Naive thymus-derived CD4-positive, alpha-beta T cell (primary cell): ENCODE measurements around the gene CHIA. TPM values are rescaled to one million over a fixed set of nuclear protein-coding genes. Genes with fewer than 3 reads are reported as not detected.

Experiments
- ATAC-seq: fragments of 150-1000 bp; cut with Tn5 transposase; 2 replicates; pipeline ENCODE4 v1.10.0; 2021; ENCODE audit warnings: mild to moderate bottlenecking, moderate library complexity
- CTCF ChIA-PET: fragments of 350-600 bp; sonication (Branson Sonifier 250); formaldehyde crosslinking; loops from one replicate; lab custom pipeline; 2021; ENCODE audit warnings: antibody characterized with exemption; lab: Charles Lee
- POLR2A ChIA-PET: fragments of 350-600 bp; sonication (Branson Sonifier 250); formaldehyde crosslinking; loops from one replicate; lab custom pipeline; 2021; ENCODE audit warnings: antibody characterized with exemption, inconsistent platforms; lab: Charles Lee
- DNase-seq, 9 donors: peaks; one replicate each; pipeline versions ENCODE4 v3.0.0 to v3.0.0-alpha.2; 2020 to 2022; ENCODE audit warnings: mixed read lengths in 1 of 9
- H3K27ac ChIP-seq: one replicate; pipeline ENCODE4 v1.7.0; 2013; ENCODE audit warnings: mild to moderate bottlenecking, low read depth, low read length, moderate library complexity
- H3K27me3 ChIP-seq, 2 donors: one replicate each; pipeline ENCODE4 v1.7.0; 2013; ENCODE audit warnings: low read length in 2 of 2, mild to moderate bottlenecking in 2 of 2, moderate library complexity in 2 of 2; ENCODE audit not compliant: control insufficient read depth in 2 of 2, insufficient read depth in 2 of 2
- H3K36me3 ChIP-seq, 3 experiments: 1 replicate in 2 of 3; 2 replicates in 1 of 3; pipeline ENCODE4 v1.7.0; 2013; ENCODE audit warnings: low read length in 3 of 3, mild to moderate bottlenecking in 3 of 3, moderate library complexity in 1 of 3; ENCODE audit not compliant: insufficient read depth in 3 of 3, control insufficient read depth in 2 of 3
- H3K4me1 ChIP-seq, 2 donors: one replicate each; pipeline ENCODE4 v1.7.0; 2013; ENCODE audit warnings: low read length in 2 of 2, mild to moderate bottlenecking in 2 of 2, moderate library complexity in 1 of 2; ENCODE audit not compliant: control insufficient read depth in 2 of 2, insufficient read depth in 2 of 2
- H3K4me3 ChIP-seq: 2 replicates; pipeline ENCODE4 v1.7.0; 2013; ENCODE audit warnings: mild to moderate bottlenecking, low read length
- H3K9me3 ChIP-seq, 3 experiments: 1 replicate in 2 of 3; 2 replicates in 1 of 3; pipeline ENCODE4 v1.7.0; 2013; ENCODE audit warnings: low read length in 3 of 3; ENCODE audit not compliant: control insufficient read depth in 2 of 3
- H3K27ac Mint-ChIP-seq, 9 donors: one replicate each; pipeline ENCODE4 v1.8.0; 2020 to 2022; ENCODE audit warnings: mixed read lengths in 9 of 9, mild to moderate bottlenecking in 8 of 9, moderate library complexity in 5 of 9, inconsistent platforms in 2 of 9
- H3K27me3 Mint-ChIP-seq, 5 donors: one replicate each; pipeline ENCODE4 v1.8.0; 2021 to 2022; ENCODE audit warnings: mixed read lengths in 5 of 5, mild to moderate bottlenecking in 1 of 5
- H3K36me3 Mint-ChIP-seq, 5 donors: one replicate each; pipeline ENCODE4 v1.8.0; 2020 to 2022; ENCODE audit warnings: mixed read lengths in 5 of 5, mild to moderate bottlenecking in 3 of 5, inconsistent platforms in 1 of 5
- H3K4me1 Mint-ChIP-seq, 7 donors: one replicate each; pipeline ENCODE4 v1.8.0; 2020 to 2022; ENCODE audit warnings: mixed read lengths in 7 of 7, mild to moderate bottlenecking in 3 of 7, inconsistent platforms in 1 of 7
- H3K4me3 Mint-ChIP-seq, 10 donors: one replicate each; pipeline ENCODE4 v1.8.0; 2020 to 2022; ENCODE audit warnings: mild to moderate bottlenecking in 10 of 10, mixed read lengths in 10 of 10, moderate library complexity in 6 of 10, inconsistent platforms in 2 of 10
- H3K9me3 Mint-ChIP-seq, 11 donors: one replicate each; pipeline ENCODE4 v1.8.0; 2020 to 2022; ENCODE audit warnings: mixed read lengths in 11 of 11, mild to moderate bottlenecking in 4 of 11, inconsistent platforms in 1 of 11, moderate library complexity in 1 of 11
- intact Hi-C, 2 donors: fragments of 100-400 bp; cut with micrococcal nuclease; formaldehyde crosslinking; loops; one replicate each; pipeline ENCODE4 v1.15.1; 2023
- polyA plus RNA-seq, 2 donors: library from polyadenylated mRNA; unstranded; fragments of 300-500 nt; fragmentation: Illumina TruSeq; gene quantifications; one replicate each; pipeline ENCODE4 v1.2.3, GENCODE V29; 2021
- total RNA-seq, 6 experiments: library from RNA in 5 of 6; stranded (reverse) in 5 of 6; gene quantifications; 1 replicate in 5 of 6; 2 replicates in 1 of 6; pipeline ENCODE4 v1.2.3 and lab custom pipeline; 2021 to 2026

CHIA gene
- total and polyA plus RNA-seq, 7 experiments from 2014 or later: not detected

DNA sequence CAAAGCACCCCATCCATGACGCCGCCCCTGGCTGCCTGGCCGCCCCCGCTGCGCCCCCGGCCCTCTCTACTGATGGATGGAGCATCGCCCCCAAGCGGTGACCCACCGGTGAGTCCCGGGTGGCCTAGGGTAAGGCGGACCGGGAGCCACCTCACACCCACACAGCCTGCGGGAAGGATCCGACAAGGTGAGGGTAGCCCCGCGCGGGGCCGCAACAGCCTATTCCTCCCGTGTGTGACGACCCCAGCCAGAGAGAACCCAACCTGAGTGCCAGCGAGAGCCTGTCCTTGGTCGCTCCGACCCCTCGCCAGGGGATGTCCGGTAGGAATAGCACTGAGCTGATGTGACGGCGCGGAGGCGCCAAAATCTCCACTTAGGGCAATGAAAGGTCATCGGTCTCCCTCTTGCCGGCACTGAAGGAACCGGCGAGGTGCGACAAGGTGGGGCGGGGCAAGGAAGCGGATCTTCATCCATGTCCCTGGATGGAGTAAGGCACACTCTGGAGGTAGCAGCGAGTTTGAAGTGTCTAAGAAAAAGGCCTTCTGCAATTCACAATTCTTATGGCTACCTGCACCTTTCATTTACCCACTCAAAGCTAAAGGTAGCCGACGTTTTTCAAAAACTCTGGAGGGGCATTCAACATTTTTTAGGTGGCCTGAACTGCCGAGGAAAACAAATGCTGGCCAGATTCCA is 19.7 kb upstream of the CHIA start:
- peak in 5 of 9 donors; percentile 0 to 12 (median 7) for DNase-seq
- Histone ChIP-seq H3K36me3 (no peaks in the 10 kb centered on the region), H3K4me1 (no peaks in the 10 kb centered on the region), H3K9me3 (no peaks in the 10 kb centered on the region), H3K27me3 (peaks cover 5 to 6% of the 10 kb centered on the region in 2 donors), H3K27ac (no peak overlapping the region), H3K4me3 (peak overlapping the region; percentile 48)
- peak overlapping the region; percentile 7 to 89 (median 78) for H3K4me3 Mint-ChIP-seq
- peaks cover 10 to 40% (median 29%) of the 10 kb centered on the region in 5 donors for H3K27me3 Mint-ChIP-seq
- H3K4me1 Mint-ChIP-seq: peaks cover 8 to 19% (median 13%) of the 10 kb centered on the region in 7 donors
- intact Hi-C loops: loop anchor here (2.0 to 5.0 kb wide), 3 partner anchors 20 to 49 kb away; no protein-coding TSS in a partner anchor
- ATAC-seq: peak; percentile 31
- peaks cover 0 to 10% (median 5%) of the 10 kb centered on the region in 11 donors for H3K9me3 Mint-ChIP-seq
- POLR2A ChIA-PET: interaction anchor here (0.7 to 0.8 kb wide), 3 partner anchors 11 to 74 kb away, joined by 3 read pairs; no protein-coding TSS in a partner anchor
- peaks cover 0 to 11% (median 5%) of the 10 kb centered on the region in 5 donors for H3K36me3 Mint-ChIP-seq
- peak overlapping the region in 2 of 9 donors; percentile 19 to 29 for H3K27ac Mint-ChIP-seq
- CTCF ChIA-PET: no interaction called here

DNA sequence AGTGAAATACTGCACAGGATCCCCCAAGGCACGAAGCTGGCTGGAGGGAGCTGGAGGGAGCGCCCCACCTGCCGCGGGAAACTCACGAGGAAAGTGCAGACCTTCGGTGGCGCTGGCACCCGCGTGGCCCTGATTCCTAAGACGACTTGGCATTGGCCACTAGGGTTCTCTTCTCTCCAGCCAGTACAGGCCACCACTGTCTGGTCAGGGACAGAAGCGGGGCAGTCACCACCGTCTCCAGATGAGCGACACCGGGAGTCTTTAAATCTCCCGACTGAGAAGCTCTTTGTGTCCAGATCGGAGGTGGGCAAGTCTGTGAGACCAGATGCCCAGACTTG is 19.2 kb upstream of the CHIA start:
- peaks cover 8 to 23% (median 13%) of the 10 kb centered on the region in 7 donors for H3K4me1 Mint-ChIP-seq
- Histone ChIP-seq H3K27me3 (peaks cover 5 to 6% of the 10 kb centered on the region in 2 donors), H3K4me1 (no peaks in the 10 kb centered on the region), H3K27ac (no peak overlapping the region), H3K9me3 (no peaks in the 10 kb centered on the region), H3K36me3 (no peaks in the 10 kb centered on the region), H3K4me3 (peak overlapping the region; percentile 48)
- ChIA-PET POLR2A (interaction anchor here (0.7 to 0.8 kb wide), 2 partner anchors 18 to 75 kb away, joined by 3 read pairs; no protein-coding TSS in a partner anchor), CTCF (interaction anchor here (0.7 kb wide), 1 partner anchor 43 kb away, joined by 3 read pairs; no protein-coding TSS in a partner anchor)
- intact Hi-C loops: loop anchor here (2.0 to 5.0 kb wide), 3 partner anchors 21 to 49 kb away; no protein-coding TSS in a partner anchor
- H3K27ac Mint-ChIP-seq: peak overlapping the region in 1 of 9 donors; percentile 19
- DNase-seq: peak in 1 of 9 donors; percentile 7
- H3K9me3 Mint-ChIP-seq: peaks cover 0 to 5% (median 1%) of the 10 kb centered on the region in 11 donors
- H3K4me3 Mint-ChIP-seq: peak overlapping the region; percentile 33 to 89 (median 78)
- peaks cover 10 to 35% (median 29%) of the 10 kb centered on the region in 5 donors for H3K27me3 Mint-ChIP-seq
- ATAC-seq: no peak
- peaks cover 0 to 6% (median 1%) of the 10 kb centered on the region in 5 donors for H3K36me3 Mint-ChIP-seq

- DNase-seq (no peak), ATAC-seq (no peak)
- H3K27me3 ChIP-seq: peaks cover 5 to 6% of the 10 kb centered on the region in 2 donors
- Mint-ChIP-seq H3K27ac (no peak overlapping the region), H3K36me3 (peaks cover 0 to 4% (median 0%) of the 10 kb centered on the region in 5 donors), H3K4me1 (peaks cover 8 to 25% (median 13%) of the 10 kb centered on the region in 7 donors), H3K4me3 (peak overlapping the region in 7 of 10 donors; percentile 8 to 89 (median 77)), H3K27me3 (peaks cover 10 to 35% (median 29%) of the 10 kb centered on the region in 5 donors), H3K9me3 (peaks cover 0 to 4% (median 0%) of the 10 kb centered on the region in 11 donors)
- intact Hi-C loops: loop anchor here in 1 of 2 donors (5.0 kb wide), 1 partner anchor 50 kb away; no protein-coding TSS in a partner anchor
- ChIA-PET POLR2A (no interaction called here), CTCF (interaction anchor here (0.7 kb wide), 1 partner anchor 43 kb away, joined by 3 read pairs; no protein-coding TSS in a partner anchor)
- no peak overlapping the region for H3K27ac ChIP-seq
- H3K4me3 ChIP-seq: no peak overlapping the region
- no peaks in the 10 kb centered on the region for H3K9me3 ChIP-seq
- no peaks in the 10 kb centered on the region for H3K36me3 ChIP-seq
- H3K4me1 ChIP-seq: no peaks in the 10 kb centered on the region
Observed at GRCh38 chr1:111272081-111272480, 18.6 kb upstream of the CHIA start.

DNA sequence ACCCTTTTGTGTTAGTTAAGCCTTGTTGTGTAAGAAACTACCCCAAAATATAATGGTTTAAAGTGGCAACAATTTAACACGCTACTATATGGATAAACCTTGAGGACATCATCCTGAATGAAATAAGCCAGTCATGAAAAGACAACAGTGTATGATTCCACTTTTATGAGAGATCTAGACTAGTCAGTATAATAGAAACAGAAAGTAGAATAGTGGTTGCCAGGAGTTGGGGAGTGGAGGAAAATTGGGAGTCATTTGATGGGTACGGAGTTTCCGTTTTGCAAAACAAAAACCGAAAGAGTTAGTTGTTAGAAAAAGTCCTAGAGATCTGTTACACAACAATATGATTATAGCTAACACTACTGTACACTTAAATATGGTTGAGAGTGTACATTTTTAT is 16.0 kb upstream of the CHIA start:
- H3K27ac ChIP-seq: no peak overlapping the region
- H3K4me3 Mint-ChIP-seq: peak overlapping the region in 1 of 10 donors; percentile 24
- peaks cover 8 to 29% (median 13%) of the 10 kb centered on the region in 7 donors for H3K4me1 Mint-ChIP-seq
- no peak overlapping the region for H3K4me3 ChIP-seq
- peak overlapping the region in 1 of 9 donors; percentile 11 for H3K27ac Mint-ChIP-seq
- peaks cover 0 to 10% (median 0%) of the 10 kb centered on the region in 5 donors for H3K36me3 Mint-ChIP-seq
- peaks cover 5 to 6% of the 10 kb centered on the region in 2 donors for H3K27me3 ChIP-seq
- no peak for DNase-seq
- ATAC-seq: no peak
- ChIA-PET POLR2A (interaction anchor here (0.8 kb wide), 1 partner anchor 42 kb away, joined by 3 read pairs; no protein-coding TSS in a partner anchor), CTCF (no interaction called here)
- no peaks in the 10 kb centered on the region for H3K36me3 ChIP-seq
- H3K9me3 ChIP-seq: no peaks in the 10 kb centered on the region
- no peaks in the 10 kb centered on the region for H3K4me1 ChIP-seq
- H3K27me3 Mint-ChIP-seq: peaks cover 10 to 35% (median 29%) of the 10 kb centered on the region in 5 donors
- peaks cover 0 to 4% (median 0%) of the 10 kb centered on the region in 11 donors for H3K9me3 Mint-ChIP-seq
- intact Hi-C loops: loop anchor here in 1 of 2 donors (5.0 kb wide), 1 partner anchor 52 kb away; no protein-coding TSS in a partner anchor

DNA sequence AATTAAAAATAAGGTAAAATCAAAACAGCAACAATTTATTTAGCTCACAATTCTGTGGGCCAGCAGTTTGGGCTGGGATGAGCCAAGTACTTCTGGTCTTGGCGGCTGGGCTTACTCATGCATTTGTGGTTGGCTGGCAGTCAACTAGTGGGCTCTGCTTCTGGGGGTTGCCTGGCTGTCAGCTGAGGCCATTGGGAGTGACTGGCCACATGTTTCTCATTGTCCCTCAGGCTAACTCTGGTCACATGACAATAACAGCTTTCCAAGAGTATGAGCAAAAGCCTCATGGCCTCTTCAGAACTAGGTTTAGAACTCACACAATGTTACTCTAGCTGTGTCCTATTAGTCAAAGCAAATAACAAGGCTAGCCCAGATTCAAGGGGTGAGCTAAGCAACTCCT is 15.6 kb upstream of the CHIA start:
- Histone ChIP-seq H3K9me3 (no peaks in the 10 kb centered on the region), H3K27me3 (peaks cover 5 to 6% of the 10 kb centered on the region in 2 donors), H3K4me1 (no peaks in the 10 kb centered on the region), H3K27ac (no peak overlapping the region), H3K4me3 (no peak overlapping the region), H3K36me3 (no peaks in the 10 kb centered on the region)
- H3K4me1 Mint-ChIP-seq: peaks cover 8 to 29% (median 12%) of the 10 kb centered on the region in 7 donors
- ATAC-seq (no peak), DNase-seq (no peak)
- ChIA-PET POLR2A (interaction anchor here (0.8 kb wide), 1 partner anchor 42 kb away, joined by 3 read pairs; no protein-coding TSS in a partner anchor), CTCF (no interaction called here)
- peaks cover 0 to 10% (median 0%) of the 10 kb centered on the region in 5 donors for H3K36me3 Mint-ChIP-seq
- peaks cover 10 to 31% (median 25%) of the 10 kb centered on the region in 5 donors for H3K27me3 Mint-ChIP-seq
- intact Hi-C loops: no loop called here
- H3K9me3 Mint-ChIP-seq: peaks cover 0 to 4% (median 0%) of the 10 kb centered on the region in 11 donors
- H3K27ac Mint-ChIP-seq: no peak overlapping the region
- no peak overlapping the region for H3K4me3 Mint-ChIP-seq

GRCh38 chr1:111275780-111276433 is 14.7 kb upstream of the CHIA start:
- peaks cover 5 to 28% (median 9%) of the 10 kb centered on the region in 7 donors for H3K4me1 Mint-ChIP-seq
- H3K4me1 ChIP-seq: no peaks in the 10 kb centered on the region
- ChIA-PET CTCF (no interaction called here), POLR2A (no interaction called here)
- peaks cover 0 to 10% (median 0%) of the 10 kb centered on the region in 5 donors for H3K36me3 Mint-ChIP-seq
- H3K4me3 ChIP-seq: no peak overlapping the region
- no peak overlapping the region for H3K27ac Mint-ChIP-seq
- ATAC-seq (no peak), DNase-seq (no peak)
- peaks cover under 1 to 5% of the 10 kb centered on the region in 2 donors for H3K27me3 ChIP-seq
- intact Hi-C loops: no loop called here
- H3K9me3 ChIP-seq: no peaks in the 10 kb centered on the region
- H3K9me3 Mint-ChIP-seq: peaks cover 0 to 4% (median 0%) of the 10 kb centered on the region in 11 donors
- no peaks in the 10 kb centered on the region for H3K36me3 ChIP-seq
- no peak overlapping the region for H3K4me3 Mint-ChIP-seq
- peaks cover 10 to 24% (median 20%) of the 10 kb centered on the region in 5 donors for H3K27me3 Mint-ChIP-seq
- H3K27ac ChIP-seq: no peak overlapping the region
